Measurements from ENCODE around the gene UNC13D.
A peak's percentile ranks its signal among the peaks of the same experiment; 100 is the strongest.

Gene UNC13D

GRCh38 chr17:75777296-75777922 lies 66.8 kb downstream of the UNC13D start:
- TF ChIP-seq, protein P1, sequence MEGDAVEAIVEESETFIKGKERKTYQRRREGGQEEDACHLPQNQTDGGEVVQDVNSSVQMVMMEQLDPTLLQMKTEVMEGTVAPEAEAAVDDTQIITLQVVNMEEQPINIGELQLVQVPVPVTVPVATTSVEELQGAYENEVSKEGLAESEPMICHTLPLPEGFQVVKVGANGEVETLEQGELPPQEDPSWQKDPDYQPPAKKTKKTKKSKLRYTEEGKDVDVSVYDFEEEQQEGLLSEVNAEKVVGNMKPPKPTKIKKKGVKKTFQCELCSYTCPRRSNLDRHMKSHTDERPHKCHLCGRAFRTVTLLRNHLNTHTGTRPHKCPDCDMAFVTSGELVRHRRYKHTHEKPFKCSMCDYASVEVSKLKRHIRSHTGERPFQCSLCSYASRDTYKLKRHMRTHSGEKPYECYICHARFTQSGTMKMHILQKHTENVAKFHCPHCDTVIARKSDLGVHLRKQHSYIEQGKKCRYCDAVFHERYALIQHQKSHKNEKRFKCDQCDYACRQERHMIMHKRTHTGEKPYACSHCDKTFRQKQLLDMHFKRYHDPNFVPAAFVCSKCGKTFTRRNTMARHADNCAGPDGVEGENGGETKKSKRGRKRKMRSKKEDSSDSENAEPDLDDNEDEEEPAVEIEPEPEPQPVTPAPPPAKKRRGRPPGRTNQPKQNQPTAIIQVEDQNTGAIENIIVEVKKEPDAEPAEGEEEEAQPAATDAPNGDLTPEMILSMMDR (conservative IDR thresholded peaks at IDR 0.05), result no peak
- peak overlapping the region; percentile 31; the same call in 1 of the 2 replicates for H3K27ac ChIP-seq
